Measurements from ENCODE around the gene SPOCK2.

DNA sequence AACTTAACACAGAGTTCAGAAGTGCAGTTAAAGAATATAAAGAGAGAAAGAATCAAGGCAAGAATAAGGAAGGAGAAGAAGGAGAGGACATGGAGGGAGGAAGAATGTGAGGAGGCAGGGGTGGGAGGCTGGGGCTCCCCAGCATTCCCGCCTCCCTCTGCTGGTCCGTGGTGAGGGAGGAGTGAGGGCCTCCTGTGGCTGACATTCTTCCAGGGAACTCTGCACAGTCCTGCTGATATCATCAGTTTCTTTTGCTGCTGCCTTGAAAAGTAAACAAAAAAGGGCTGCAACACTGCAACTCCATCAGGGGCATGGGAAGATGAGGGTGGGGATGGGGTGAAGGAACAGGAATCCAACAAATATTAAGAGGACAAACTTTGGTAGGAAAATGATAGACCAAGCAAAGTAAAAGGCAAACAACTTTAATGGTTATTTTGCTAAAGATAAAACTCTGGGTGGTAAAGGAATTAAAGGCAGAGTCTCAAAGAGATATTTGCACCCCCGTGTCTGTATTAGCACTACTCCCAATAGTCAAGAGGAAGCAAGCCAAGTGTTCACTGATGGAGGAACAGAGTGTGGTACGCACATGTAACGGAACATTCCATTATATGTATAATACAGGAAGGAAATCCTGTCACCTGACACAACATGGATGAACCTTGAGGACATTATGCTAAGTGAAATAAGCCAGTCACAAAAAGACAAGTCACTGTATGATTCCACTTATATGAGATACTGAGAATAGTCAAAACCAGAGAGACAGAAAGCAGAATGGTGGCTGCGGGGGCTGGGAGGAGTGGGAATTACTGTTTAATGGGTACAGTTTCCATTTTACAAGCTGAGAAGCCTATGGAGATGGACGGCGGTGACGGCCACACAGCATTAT, 8.0 kb upstream of the SPOCK2 start:
- TF ChIP-seq, protein P1, sequence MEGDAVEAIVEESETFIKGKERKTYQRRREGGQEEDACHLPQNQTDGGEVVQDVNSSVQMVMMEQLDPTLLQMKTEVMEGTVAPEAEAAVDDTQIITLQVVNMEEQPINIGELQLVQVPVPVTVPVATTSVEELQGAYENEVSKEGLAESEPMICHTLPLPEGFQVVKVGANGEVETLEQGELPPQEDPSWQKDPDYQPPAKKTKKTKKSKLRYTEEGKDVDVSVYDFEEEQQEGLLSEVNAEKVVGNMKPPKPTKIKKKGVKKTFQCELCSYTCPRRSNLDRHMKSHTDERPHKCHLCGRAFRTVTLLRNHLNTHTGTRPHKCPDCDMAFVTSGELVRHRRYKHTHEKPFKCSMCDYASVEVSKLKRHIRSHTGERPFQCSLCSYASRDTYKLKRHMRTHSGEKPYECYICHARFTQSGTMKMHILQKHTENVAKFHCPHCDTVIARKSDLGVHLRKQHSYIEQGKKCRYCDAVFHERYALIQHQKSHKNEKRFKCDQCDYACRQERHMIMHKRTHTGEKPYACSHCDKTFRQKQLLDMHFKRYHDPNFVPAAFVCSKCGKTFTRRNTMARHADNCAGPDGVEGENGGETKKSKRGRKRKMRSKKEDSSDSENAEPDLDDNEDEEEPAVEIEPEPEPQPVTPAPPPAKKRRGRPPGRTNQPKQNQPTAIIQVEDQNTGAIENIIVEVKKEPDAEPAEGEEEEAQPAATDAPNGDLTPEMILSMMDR (conservative IDR thresholded peaks at IDR 0.05; ENCODE audit: low read length): no peak
- no peak for TF ChIP-seq EZH2phosphoT487 (IDR thresholded peaks at IDR 0.05; ENCODE audit: borderline replicate concordance, low read depth, low read length)

Measured in OCI-LY7 (cell line).